DND-41 (cell line): ENCODE measurements around the gene DDX1.

Source experiments
- CTCF ChIP-seq: IDR thresholded peaks from 2 replicates; pipeline ENCODE4 v1.5.1; 2012; ENCODE audit warnings: borderline replicate concordance, low read length, moderate library complexity, mild to moderate bottlenecking; ENCODE audit not compliant: poor library complexity, severe bottlenecking; ENCODE audit errors: extremely low read depth
- EZH2 ChIP-seq: IDR thresholded peaks from 3 replicates; pipeline ENCODE4 v1.6.1; 2012; ENCODE audit warnings: borderline replicate concordance, low read depth, mild to moderate bottlenecking, moderate library complexity, low read length, inconsistent platforms; ENCODE audit not compliant: severe bottlenecking

GRCh38 chr2:15648593-15649525, 57.2 kb downstream of the DDX1 start:
- no peak for TF ChIP-seq CTCF
- TF ChIP-seq EZH2, result no peak
